Measurements from ENCODE around the gene PPIG.

The PPIG gene

DNA sequence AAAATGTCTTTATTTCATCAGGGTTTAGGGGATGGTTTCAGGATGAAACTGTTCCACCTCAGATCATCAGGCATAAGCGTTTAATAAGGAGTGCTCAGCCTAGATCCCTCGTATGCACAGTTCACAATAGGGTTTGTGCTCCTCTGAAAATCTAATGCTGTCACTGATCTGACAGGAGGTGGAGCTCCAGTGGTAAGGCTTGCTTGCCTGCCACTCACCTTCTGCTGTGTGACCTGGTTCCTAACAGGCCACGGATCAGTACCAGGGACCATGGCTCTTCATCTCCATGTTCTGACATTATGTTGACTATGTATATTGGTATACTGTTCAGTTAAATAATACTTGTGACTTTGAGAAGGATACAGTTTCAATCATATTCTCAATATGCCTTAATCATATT lies 41.6 kb downstream of the PPIG start:
- H3K27me3 ChIP-seq (ENCODE audit: control insufficient read depth, insufficient read depth, low read length), result no peaks in the 10 kb centered on the region
- WGBS (ENCODE audit: insufficient coverage, insufficient read length), result no CpG with 5 or more reads among the region's 3 CpGs
- H3K27ac ChIP-seq (ENCODE audit: low read length), result no peak overlapping the region
- H3K9me3 ChIP-seq (ENCODE audit: control insufficient read depth, insufficient read depth, low read length), result no peaks in the 10 kb centered on the region
- DNase-seq (ENCODE audit: low read depth, low spot score), result no peak
- H3K4me1 ChIP-seq (ENCODE audit: control insufficient read depth, insufficient read depth, low read length), result no peaks in the 10 kb centered on the region
- H3K4me3 ChIP-seq (ENCODE audit: low read length), result no peak overlapping the region
- no peaks in the 10 kb centered on the region; the same call in 1 of the 2 replicates for H3K36me3 ChIP-seq (ENCODE audit: control insufficient read depth, insufficient read depth, low read length)

DNA sequence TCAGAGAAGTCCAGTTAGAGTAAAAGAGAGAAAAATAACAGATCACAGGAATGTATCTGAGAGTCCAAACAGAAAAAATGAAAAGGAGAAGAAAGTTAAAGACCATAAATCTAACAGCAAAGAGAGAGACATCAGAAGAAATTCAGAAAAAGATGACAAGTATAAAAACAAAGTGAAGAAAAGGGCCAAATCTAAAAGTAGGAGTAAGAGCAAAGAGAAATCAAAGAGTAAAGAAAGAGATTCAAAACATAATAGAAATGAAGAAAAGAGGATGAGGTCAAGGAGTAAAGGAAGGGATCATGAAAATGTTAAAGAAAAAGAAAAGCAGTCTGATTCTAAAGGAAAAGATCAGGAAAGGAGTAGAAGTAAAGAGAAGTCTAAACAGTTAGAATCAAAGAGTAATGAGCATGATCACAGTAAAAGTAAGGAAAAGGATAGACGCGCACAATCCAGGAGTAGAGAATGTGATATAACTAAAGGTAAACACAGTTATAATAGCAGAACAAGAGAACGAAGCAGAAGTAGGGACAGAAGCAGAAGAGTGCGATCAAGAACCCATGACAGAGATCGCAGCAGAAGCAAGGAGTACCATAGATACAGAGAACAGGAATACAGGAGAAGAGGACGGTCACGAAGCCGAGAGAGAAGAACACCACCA lies 52.4 kb downstream of the PPIG start:
- H3K27me3 ChIP-seq (ENCODE audit: control insufficient read depth, insufficient read depth, low read length), result no peaks in the 10 kb centered on the region
- no peak overlapping the region for H3K4me3 ChIP-seq (ENCODE audit: low read length)
- no peak overlapping the region for H3K27ac ChIP-seq (ENCODE audit: low read length)
- no CpG with 5 or more reads among the region's 8 CpGs for WGBS (ENCODE audit: insufficient coverage, insufficient read length)
- no peaks in the 10 kb centered on the region for H3K9me3 ChIP-seq (ENCODE audit: control insufficient read depth, insufficient read depth, low read length)
- peaks cover 3% of the 10 kb centered on the region; the same call in 1 of the 2 replicates for H3K36me3 ChIP-seq (ENCODE audit: control insufficient read depth, insufficient read depth, low read length)
- no peaks in the 10 kb centered on the region for H3K4me1 ChIP-seq (ENCODE audit: control insufficient read depth, insufficient read depth, low read length)
- no peak for DNase-seq (ENCODE audit: low read depth, low spot score)

GRCh38 chr2:169637620-169638019 lies 53.5 kb downstream of the PPIG start:
- H3K9me3 ChIP-seq (ENCODE audit: control insufficient read depth, insufficient read depth, low read length), result no peaks in the 10 kb centered on the region
- no peak for DNase-seq (ENCODE audit: low read depth, low spot score)
- H3K4me3 ChIP-seq (ENCODE audit: low read length), result no peak overlapping the region
- no peaks in the 10 kb centered on the region for H3K27me3 ChIP-seq (ENCODE audit: control insufficient read depth, insufficient read depth, low read length)
- H3K36me3 ChIP-seq (ENCODE audit: control insufficient read depth, insufficient read depth, low read length), result peaks cover 3% of the 10 kb centered on the region; the same call in 1 of the 2 replicates
- H3K27ac ChIP-seq (ENCODE audit: low read length), result no peak overlapping the region
- no peaks in the 10 kb centered on the region for H3K4me1 ChIP-seq (ENCODE audit: control insufficient read depth, insufficient read depth, low read length)
- WGBS (ENCODE audit: insufficient coverage, insufficient read length), result no CpG with 5 or more reads among the region's 3 CpGs

- no peaks in the 10 kb centered on the region for H3K27me3 ChIP-seq (ENCODE audit: control insufficient read depth, insufficient read depth, low read length)
- no CpG with 5 or more reads among the region's 2 CpGs for WGBS (ENCODE audit: insufficient coverage, insufficient read length)
- H3K4me3 ChIP-seq (ENCODE audit: low read length), result no peak overlapping the region
- no peaks in the 10 kb centered on the region for H3K4me1 ChIP-seq (ENCODE audit: control insufficient read depth, insufficient read depth, low read length)
- no peak for DNase-seq (ENCODE audit: low read depth, low spot score)
- no peak overlapping the region for H3K27ac ChIP-seq (ENCODE audit: low read length)
- peaks cover 3% of the 10 kb centered on the region; the same call in 1 of the 2 replicates for H3K36me3 ChIP-seq (ENCODE audit: control insufficient read depth, insufficient read depth, low read length)
- H3K9me3 ChIP-seq (ENCODE audit: control insufficient read depth, insufficient read depth, low read length), result no peaks in the 10 kb centered on the region
Observed at GRCh38 chr2:169640104-169640503, 56.0 kb downstream of the PPIG start.

DNA sequence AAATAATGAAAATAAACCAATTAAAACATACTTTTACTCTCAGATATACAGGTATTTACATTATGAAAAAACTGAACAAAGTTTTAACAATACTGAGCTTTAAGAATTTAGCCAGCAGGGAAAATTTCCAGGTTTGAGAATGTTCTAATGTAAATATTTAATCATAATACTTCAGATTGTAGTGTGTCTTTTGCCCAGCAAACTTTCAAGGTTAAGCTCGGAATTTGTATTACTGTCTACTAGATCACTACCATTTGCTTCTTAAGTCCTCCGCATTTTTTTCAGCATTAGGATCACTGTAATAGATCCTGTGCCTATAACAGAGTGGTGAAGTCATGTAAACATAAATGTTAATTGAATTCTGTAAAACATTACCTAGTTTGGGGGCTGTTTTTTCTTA lies 57.3 kb downstream of the PPIG start:
- Histone ChIP-seq H3K27me3 (ENCODE audit: control insufficient read depth, insufficient read depth, low read length) (no peaks in the 10 kb centered on the region), H3K4me3 (ENCODE audit: low read length) (no peak overlapping the region), H3K4me1 (ENCODE audit: control insufficient read depth, insufficient read depth, low read length) (no peaks in the 10 kb centered on the region), H3K36me3 (ENCODE audit: control insufficient read depth, insufficient read depth, low read length) (peaks cover 3% of the 10 kb centered on the region; the same call in 1 of the 2 replicates), H3K27ac (ENCODE audit: low read length) (no peak overlapping the region), H3K9me3 (ENCODE audit: control insufficient read depth, insufficient read depth, low read length) (no peaks in the 10 kb centered on the region)
- no peak for DNase-seq (ENCODE audit: low read depth, low spot score)
- WGBS (ENCODE audit: insufficient coverage, insufficient read length), result no CpG with 5 or more reads among the region's 2 CpGs

- Histone ChIP-seq H3K9me3 (ENCODE audit: control insufficient read depth, insufficient read depth, low read length) (no peaks in the 10 kb centered on the region), H3K36me3 (ENCODE audit: control insufficient read depth, insufficient read depth, low read length) (no peaks in the 10 kb centered on the region), H3K4me3 (ENCODE audit: low read length) (no peak overlapping the region), H3K27ac (ENCODE audit: low read length) (no peak overlapping the region), H3K27me3 (ENCODE audit: control insufficient read depth, insufficient read depth, low read length) (no peaks in the 10 kb centered on the region), H3K4me1 (ENCODE audit: control insufficient read depth, insufficient read depth, low read length) (no peaks in the 10 kb centered on the region)
- no peak for DNase-seq (ENCODE audit: low read depth, low spot score)
- no CpG with 5 or more reads among the region's 3 CpGs for WGBS (ENCODE audit: insufficient coverage, insufficient read length)
Observed at GRCh38 chr2:169644173-169644572, 60.0 kb downstream of the PPIG start.

DNA sequence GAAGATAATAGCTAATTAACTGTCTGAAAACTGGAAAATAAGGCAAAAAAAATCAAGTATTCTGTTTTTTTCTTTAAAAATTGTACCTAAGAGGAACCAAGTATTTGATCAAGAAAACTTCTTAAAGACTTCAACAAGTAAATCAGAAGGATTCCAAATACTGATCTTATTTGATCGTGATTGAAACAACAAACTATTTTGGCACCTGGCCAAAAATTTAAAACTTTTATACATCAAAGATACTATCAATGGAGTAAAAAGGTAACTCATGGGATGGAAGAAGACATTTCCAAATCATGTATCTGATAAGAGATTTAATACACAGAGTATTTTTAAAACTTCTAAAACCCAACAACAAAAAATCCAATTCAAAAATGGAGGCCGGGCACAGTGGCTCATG lies 63.3 kb downstream of the PPIG start:
- Histone ChIP-seq H3K27me3 (ENCODE audit: control insufficient read depth, insufficient read depth, low read length) (no peaks in the 10 kb centered on the region), H3K4me1 (ENCODE audit: control insufficient read depth, insufficient read depth, low read length) (no peaks in the 10 kb centered on the region), H3K36me3 (ENCODE audit: control insufficient read depth, insufficient read depth, low read length) (no peaks in the 10 kb centered on the region), H3K9me3 (ENCODE audit: control insufficient read depth, insufficient read depth, low read length) (no peaks in the 10 kb centered on the region), H3K4me3 (ENCODE audit: low read length) (no peak overlapping the region), H3K27ac (ENCODE audit: low read length) (no peak overlapping the region)
- WGBS (ENCODE audit: insufficient coverage, insufficient read length), result no CpG with 5 or more reads among the region's 2 CpGs
- no peak for DNase-seq (ENCODE audit: low read depth, low spot score)

DNA sequence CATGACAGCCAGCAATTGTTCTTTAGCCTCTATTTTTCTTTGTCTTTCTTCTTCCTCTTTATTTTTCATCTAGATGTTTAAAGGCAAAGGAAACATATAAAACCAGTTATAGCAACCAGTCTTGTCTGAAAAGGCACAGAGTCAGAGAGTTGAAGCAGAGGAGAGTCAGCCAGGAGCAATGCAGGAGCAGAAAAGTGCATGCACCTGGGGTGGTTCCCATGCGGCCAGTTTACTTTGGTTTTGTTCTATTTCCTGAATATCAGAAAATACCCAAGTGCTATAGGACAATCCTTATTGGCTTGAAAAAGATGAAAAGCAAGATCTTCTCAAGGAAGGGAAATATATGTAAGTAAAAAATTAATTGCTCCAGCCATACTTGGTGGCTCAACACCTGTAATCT lies 65.1 kb downstream of the PPIG start:
- no peak for DNase-seq (ENCODE audit: low read depth, low spot score)
- H3K4me1 ChIP-seq (ENCODE audit: control insufficient read depth, insufficient read depth, low read length), result no peaks in the 10 kb centered on the region

DNA sequence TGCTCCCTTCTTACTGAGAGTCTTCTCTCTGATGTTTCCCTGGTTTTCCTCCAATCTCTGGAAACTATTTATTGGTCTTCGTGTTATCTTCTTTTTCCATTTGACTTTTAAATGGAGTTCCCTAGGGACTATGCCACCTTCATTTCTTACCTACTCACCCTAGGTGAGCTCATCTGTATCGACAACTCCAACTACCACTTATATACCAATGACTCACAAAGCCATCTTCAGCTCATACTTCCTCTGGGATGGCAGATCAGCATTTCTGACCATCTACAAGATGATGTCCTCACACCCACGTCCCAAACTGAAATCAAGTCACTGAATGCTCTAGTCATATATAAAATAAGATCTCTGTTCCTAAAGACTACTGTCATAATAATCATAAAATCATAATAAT lies 69.5 kb downstream of the PPIG start:
- H3K4me3 ChIP-seq (ENCODE audit: low read length), result no peak overlapping the region
- no peaks in the 10 kb centered on the region for H3K4me1 ChIP-seq (ENCODE audit: control insufficient read depth, insufficient read depth, low read length)
- no CpG with 5 or more reads among the region's 3 CpGs for WGBS (ENCODE audit: insufficient coverage, insufficient read length)
- H3K9me3 ChIP-seq (ENCODE audit: control insufficient read depth, insufficient read depth, low read length), result no peaks in the 10 kb centered on the region
- H3K27ac ChIP-seq (ENCODE audit: low read length), result no peak overlapping the region
- no peaks in the 10 kb centered on the region for H3K36me3 ChIP-seq (ENCODE audit: control insufficient read depth, insufficient read depth, low read length)
- no peak for DNase-seq (ENCODE audit: low read depth, low spot score)
- H3K27me3 ChIP-seq (ENCODE audit: control insufficient read depth, insufficient read depth, low read length), result no peaks in the 10 kb centered on the region

More for the DNA sequence above, 65.1 kb downstream of the PPIG start:
- H3K4me3 ChIP-seq (ENCODE audit: low read length), result no peak overlapping the region
- no CpG with 5 or more reads among the region's 1 CpG for WGBS (ENCODE audit: insufficient coverage, insufficient read length)
- H3K27ac ChIP-seq (ENCODE audit: low read length), result no peak overlapping the region
- H3K36me3 ChIP-seq (ENCODE audit: control insufficient read depth, insufficient read depth, low read length), result no peaks in the 10 kb centered on the region
- no peaks in the 10 kb centered on the region for H3K9me3 ChIP-seq (ENCODE audit: control insufficient read depth, insufficient read depth, low read length)
- H3K27me3 ChIP-seq (ENCODE audit: control insufficient read depth, insufficient read depth, low read length), result no peaks in the 10 kb centered on the region

GRCh38 chr2:169656164-169656563 lies 72.0 kb downstream of the PPIG start:
- Histone ChIP-seq H3K4me3 (ENCODE audit: low read length) (no peak overlapping the region), H3K27ac (ENCODE audit: low read length) (no peak overlapping the region), H3K36me3 (ENCODE audit: control insufficient read depth, insufficient read depth, low read length) (no peaks in the 10 kb centered on the region), H3K27me3 (ENCODE audit: control insufficient read depth, insufficient read depth, low read length) (no peaks in the 10 kb centered on the region), H3K4me1 (ENCODE audit: control insufficient read depth, insufficient read depth, low read length) (no peaks in the 10 kb centered on the region), H3K9me3 (ENCODE audit: control insufficient read depth, insufficient read depth, low read length) (no peaks in the 10 kb centered on the region)
- WGBS (ENCODE audit: insufficient coverage, insufficient read length), result 99% methylated on average over 2 of the region's 3 CpGs
- no peak for DNase-seq (ENCODE audit: low read depth, low spot score)

DNA sequence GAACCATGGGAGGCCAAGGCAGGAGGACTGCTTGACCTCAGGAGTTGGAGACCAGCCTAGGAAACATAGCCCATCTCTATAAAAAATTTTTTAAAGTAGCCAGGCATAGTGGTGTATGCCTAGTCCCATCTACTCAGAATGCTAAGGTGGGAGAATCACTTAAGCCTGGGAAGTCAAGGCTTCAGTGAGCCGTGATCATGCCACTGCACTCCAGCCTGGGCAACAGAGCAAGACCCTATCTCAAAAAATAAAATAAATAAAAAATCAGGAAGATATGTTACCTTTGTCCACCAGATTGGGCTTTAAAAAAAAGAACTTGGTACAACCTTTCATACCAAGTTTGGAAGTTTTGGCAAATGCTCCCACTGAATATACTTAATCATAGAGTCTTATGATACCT lies 74.7 kb downstream of the PPIG start:
- Histone ChIP-seq H3K36me3 (ENCODE audit: control insufficient read depth, insufficient read depth, low read length) (no peaks in the 10 kb centered on the region), H3K9me3 (ENCODE audit: control insufficient read depth, insufficient read depth, low read length) (no peaks in the 10 kb centered on the region), H3K27ac (ENCODE audit: low read length) (no peak overlapping the region), H3K27me3 (ENCODE audit: control insufficient read depth, insufficient read depth, low read length) (no peaks in the 10 kb centered on the region), H3K4me1 (ENCODE audit: control insufficient read depth, insufficient read depth, low read length) (no peaks in the 10 kb centered on the region), H3K4me3 (ENCODE audit: low read length) (no peak overlapping the region)
- WGBS (ENCODE audit: insufficient coverage, insufficient read length), result no CpG with 5 or more reads among the region's 1 CpG
- no peak for DNase-seq (ENCODE audit: low read depth, low spot score)

All from iPS DF 6.9 (cell line).